GM12878 (cell line): ENCODE measurements around the gene METTL1. TPM values are rescaled to one million over a fixed set of nuclear protein-coding genes. Genes with fewer than 3 reads are reported as not detected.

Experiments used
- ATAC-seq: fragments of 200-7000 bp; cut with Tn5 transposase; 3 replicates; pipeline ENCODE4 v1.9.1; 2020; ENCODE audit warnings: mild to moderate bottlenecking, moderate library complexity
- BruUV-seq: library from RNA; stranded (reverse); fragments of 400-500 nt; replicated peaks from 2 replicates; lab custom pipeline; 2021; lab: Mats Ljungman, UMichigan
- CTCF ChIA-PET: fragments of 300-600 bp; sonication (Branson Sonifier 250); formaldehyde crosslinking; extraction: SDS; loops from one replicate; lab custom pipeline; 2021; ENCODE audit warnings: inconsistent platforms; lab: Yijun Ruan, JAX
- POLR2A ChIA-PET: fragments of 350-600 bp; formaldehyde crosslinking; extraction: SDS; loops from one replicate; lab custom pipeline; 2021; ENCODE audit warnings: inconsistent platforms; lab: Charles Lee
- RAD21 ChIA-PET: fragments of 300-600 bp; sonication (Branson Sonifier 250); formaldehyde crosslinking; loops from one replicate; lab custom pipeline; 2023; ENCODE audit warnings: antibody characterized with exemption; ENCODE audit not compliant: unreplicated experiment; lab: Charles Lee
- SMC1A ChIA-PET: fragments of 300-600 bp; sonication (Branson Sonifier 250); formaldehyde crosslinking; loops from one replicate; lab custom pipeline; 2023; ENCODE audit not compliant: unreplicated experiment, uncharacterized antibody; lab: Charles Lee
- DNase-seq: peaks from one replicate; pipeline ENCODE4 v3.0.0-alpha.2; 2011; ENCODE audit warnings: low read depth, low spot score
- FAIRE-seq: peaks from 3 replicates; lab custom pipeline; 2011; peaks lifted over from hg19 to GRCh38; lab: Jason Lieb, UNC
- H2AFZ ChIP-seq: 2 replicates; pipeline ENCODE4 v1.6.0; 2011; ENCODE audit warnings: low read depth, low read length, control low read depth; ENCODE audit not compliant: control insufficient read depth
- H3K27ac ChIP-seq: 2 replicates; pipeline ENCODE4 v1.5.1; 2011; ENCODE audit warnings: control low read depth; ENCODE audit not compliant: control insufficient read depth, insufficient read depth
- H3K27me3 ChIP-seq, 2 experiments: replicated peaks in 1 of 2; 2 replicates each; pipeline versions ENCODE4 v1.6.0 to v1.6.1; 2011; ENCODE audit warnings: low read length in 1 of 2; ENCODE audit not compliant: control insufficient read depth in 2 of 2, insufficient read depth in 2 of 2
- H3K36me3 ChIP-seq, 2 experiments: 2 replicates each; pipeline ENCODE4 v1.5.1; 2011; ENCODE audit warnings: low read length in 1 of 2; ENCODE audit not compliant: control insufficient read depth in 2 of 2, insufficient read depth in 2 of 2
- H3K4me1 ChIP-seq: 2 replicates; pipeline ENCODE4 v1.6.1; 2011; ENCODE audit warnings: mild to moderate bottlenecking, low read length, moderate library complexity, mixed read lengths; ENCODE audit not compliant: control insufficient read depth, insufficient read depth
- H3K4me2 ChIP-seq: 2 replicates; pipeline ENCODE4 v1.6.0; 2011; ENCODE audit warnings: control low read depth; ENCODE audit not compliant: control insufficient read depth, insufficient read depth
- H3K4me3 ChIP-seq: fragments of 200-600 bp; sonication (generic); 2 replicates; pipeline ENCODE4 v1.5.1; 2016
- H3K79me2 ChIP-seq: 2 replicates; pipeline ENCODE4 v1.6.0; 2011; ENCODE audit warnings: low read length; ENCODE audit not compliant: control insufficient read depth, insufficient read depth
- H3K9ac ChIP-seq: 2 replicates; pipeline ENCODE4 v1.8.0; 2011; ENCODE audit warnings: low read length, control low read depth, mixed read lengths; ENCODE audit not compliant: control insufficient read depth, insufficient read depth
- H3K9me3 ChIP-seq: replicated peaks from 3 replicates; pipeline ENCODE4 v1.5.1; 2011; ENCODE audit warnings: mild to moderate bottlenecking, low read length; ENCODE audit not compliant: control insufficient read depth, insufficient read depth
- H4K20me1 ChIP-seq: 2 replicates; pipeline ENCODE4 v1.6.0; 2011; ENCODE audit not compliant: control insufficient read depth, insufficient read depth
- BMI1 ChIP-seq: fragments of 450-650 bp; IDR thresholded peaks from 2 replicates; pipeline ENCODE4 v1.6.1; 2016; ENCODE audit warnings: mild to moderate bottlenecking, moderate library complexity, borderline replicate concordance
- HSF1 ChIP-seq: fragments of 150-350 bp; IDR thresholded peaks from 2 replicates; pipeline ENCODE4 v1.6.1; 2014; ENCODE audit warnings: mild to moderate bottlenecking, low read depth, low read length
- IRF5 ChIP-seq: fragments of 450-650 bp; IDR thresholded peaks from 2 replicates; pipeline ENCODE4 v1.6.1; 2017; ENCODE audit warnings: borderline replicate concordance
- MXI1 ChIP-seq: fragments of 150-350 bp; IDR thresholded peaks from 2 replicates; pipeline ENCODE4 v1.6.1; 2011; ENCODE audit warnings: low read depth, mild to moderate bottlenecking, inconsistent platforms, low read length, improper control_type of control experiment
- MYB ChIP-seq: fragments of 150-350 bp; IDR thresholded peaks from 2 replicates; pipeline ENCODE4 v1.6.1; 2014; ENCODE audit warnings: mild to moderate bottlenecking, low read depth, low read length, borderline replicate concordance
- MYC ChIP-seq: IDR thresholded peaks from 2 replicates; pipeline ENCODE4 v1.6.1; 2011; ENCODE audit warnings: mild to moderate bottlenecking, low read length, moderate library complexity, inconsistent platforms; ENCODE audit not compliant: insufficient read depth, insufficient replicate concordance, insufficient read length, severe bottlenecking
- WGBS: methylation state at CpG from one replicate; pipeline ENCODE4 v1.1.6; 2016; ENCODE audit warnings: low lambda C conversion rate; ENCODE audit not compliant: insufficient replicate concordance, insufficient coverage; ENCODE audit errors: missing lambda C conversion rate; 5-methylcytosine and 5-hydroxymethylcytosine counted together
- in situ Hi-C: fragments of 300-500 bp; cut with MboI; formaldehyde crosslinking; loops from 9 replicates; pipeline ENCODE4 v1.14.3; 2018; ENCODE audit warnings: mixed read lengths
- intact Hi-C: fragments of 100-400 bp; cut with micrococcal nuclease; formaldehyde crosslinking; loops from one replicate; pipeline ENCODE4 v1.14.2; 2022; ENCODE audit not compliant: unreplicated experiment
- polyA plus RNA-seq, 11 experiments: library from polyadenylated mRNA; depleted of rRNA in 4 of 11; unstranded in 6 of 11; stranded (reverse) in 5 of 11; fragments of >200 nt; fragmentation: Nextera tagmentation in 4 of 11; fragmentation: Illumina TruSeq in 1 of 11; extraction: Ambion mirVana in 4 of 11; extraction: Trizol in 1 of 11; gene quantifications; 1 replicate in 1 of 11; 2 replicates in 10 of 11; pipeline versions ENCODE4 v1.2.1 to v1.2.3, GENCODE V29; 2011 to 2016; ENCODE audit warnings: inconsistent platforms in 2 of 11, missing spikeins in 2 of 11, low read depth in 1 of 11
- total RNA-seq, 4 experiments: library from RNA; depleted of rRNA in 3 of 4; stranded (reverse); fragments of >200 nt in 3 of 4; fragmentation: Illumina TruSeq in 1 of 4; extraction: Trizol in 1 of 4; gene quantifications; 2 replicates each; pipeline versions ENCODE4 v1.2.1 to v1.2.3, GENCODE V29; 2013 to 2021

Gene METTL1
- total and polyA plus RNA-seq, 10 of the 15 experiments (the other 5 are each of a cell fraction or from before 2014, with no cell fraction given) = 11.3 to 44.3 (median 30.6) TPM

GRCh38 chr12:57740656-57741412, 31.1 kb downstream of the METTL1 start (continued):
- TF ChIP-seq MYC = no peak
- peak; percentile 80 for TF ChIP-seq MXI1
- no peak for TF ChIP-seq IRF5
- no peak for TF ChIP-seq HSF1
- TF ChIP-seq BMI1 = peak; percentile 86

- TF ChIP-seq MYB = no peak
- Histone ChIP-seq H3K4me3 (no peak overlapping the region), H3K9me3 (no peaks in the 10 kb centered on the region), H3K36me3 (no peaks in the 10 kb centered on the region), H3K4me1 (peaks cover 18% of the 10 kb centered on the region), H3K79me2 (peaks cover 20% of the 10 kb centered on the region), H3K27me3 (no peaks in the 10 kb centered on the region), H2AFZ (no peak overlapping the region), H3K27ac (no peak overlapping the region), H4K20me1 (no peaks in the 10 kb centered on the region), H3K9ac (no peak overlapping the region), H3K4me2 (peak overlapping the region; percentile 64)
- ChIA-PET RAD21 (interaction anchor here (2.4 kb wide), 1 partner anchor 16 kb away, joined by 13 read pairs; no protein-coding TSS in a partner anchor), CTCF (interaction anchor here (1.1 to 3.8 kb wide), 4 partner anchors 20 to 156 kb away, joined by 3 to 22 read pairs (median 6); partner anchors contain the start of gene OS9), POLR2A (interaction anchor here (0.9 kb wide), 1 partner anchor 12 kb away, joined by 4 read pairs; the partner anchor contains the start of gene CDK4), SMC1A (interaction anchor here (0.5 to 1.5 kb wide), 2 partner anchors 157 to 158 kb away, joined by 4 read pairs; no protein-coding TSS in a partner anchor)
- intact Hi-C loops = loop anchor here (2.0 kb wide), 1 partner anchor 45 kb away; the partner anchor contains the start of gene OS9
- DNase-seq = no peak
- 66% methylated on average over 9 of the region's 10 CpGs for WGBS
- in situ Hi-C loops = no loop called here
- FAIRE-seq = no peak
- no peak for ATAC-seq
- no TSS peak for BruUV-seq
Measured at GRCh38 chr12:57739914-57740538, 31.9 kb downstream of the METTL1 start.
